ENCODE measurements around the gene TTC4.

The TTC4 gene

GRCh38 chr1:54784066-54784465, 68.4 kb downstream of the TTC4 start:
- no peak for DNase-seq (ENCODE audit: low read depth)

GRCh38 chr1:54786778-54787177, 71.1 kb downstream of the TTC4 start:
- no peak for DNase-seq (ENCODE audit: low read depth)

GRCh38 chr1:54787604-54788003, 71.9 kb downstream of the TTC4 start:
- no peak for DNase-seq (ENCODE audit: low read depth)

- DNase-seq (ENCODE audit: low read depth) = no peak
Observed at GRCh38 chr1:54788459-54788858, 72.8 kb downstream of the TTC4 start.

GRCh38 chr1:54791880-54792522, 76.3 kb downstream of the TTC4 start:
- peak; percentile 54 for DNase-seq (ENCODE audit: low read depth)

All from iris pigment epithelial cell (primary cell).